HG03095 (cell line): ENCODE data around the gene SUOX.
"Not testable (repeated sequence)": the region's sequence is repeated elsewhere in the genome, so short reads cannot be mapped to it uniquely, and the experiment has no call there.

Source experiments
- ATAC-seq: cut with Tn5 transposase; IDR thresholded peaks from one replicate; pipeline ENCODE4 v1.9.1; 2021; ENCODE audit warnings: moderate library complexity; ENCODE audit not compliant: unreplicated experiment

Gene SUOX

GRCh38 chr12:56017181-56017580 is 20.1 kb downstream of the SUOX start:
- ATAC-seq = no peak

- ATAC-seq = no peak
Measured at GRCh38 chr12:56018356-56018755, 21.3 kb downstream of the SUOX start.

GRCh38 chr12:56020423-56021184 is 23.5 kb downstream of the SUOX start, which contains the start of gene IKZF4:
Gene IKZF4, plus strand, starts transcription at chr12:56021043. Its CDS starts 451 bp downstream, at chr12:56021494.
- ATAC-seq = no peak

- no peak for ATAC-seq
Measured at GRCh38 chr12:56021889-56022497, 24.9 kb downstream of the SUOX start.

GRCh38 chr12:56028511-56029165 is 31.6 kb downstream of the SUOX start:
- ATAC-seq = no peak

GRCh38 chr12:56029166-56029519 is 32.1 kb downstream of the SUOX start:
- ATAC-seq = no peak

GRCh38 chr12:56029666-56030293 is 32.7 kb downstream of the SUOX start:
- no peak for ATAC-seq

- ATAC-seq = no peak
Measured at GRCh38 chr12:56031987-56032386, 34.9 kb downstream of the SUOX start.

- no peak for ATAC-seq
Measured at GRCh38 chr12:56034586-56035332, 37.7 kb downstream of the SUOX start.

GRCh38 chr12:56037161-56037560 is 40.1 kb downstream of the SUOX start:
- no peak for ATAC-seq

- ATAC-seq = no peak
Measured at GRCh38 chr12:56038022-56038655, 41.1 kb downstream of the SUOX start.

- ATAC-seq = no peak
Measured at GRCh38 chr12:56040151-56040550, 43.1 kb downstream of the SUOX start.

GRCh38 chr12:56040963-56041551 is 44.0 kb downstream of the SUOX start:
- peak; percentile 3 for ATAC-seq

- ATAC-seq = peak; percentile 90
Measured at GRCh38 chr12:56041552-56042429, 44.7 kb downstream of the SUOX start, which contains the start of gene RPS26. Gene RPS26, plus strand, starts transcription at chr12:56041918. Its CDS starts 249 bp downstream, at chr12:56042167.

- not testable (repeated sequence) for ATAC-seq
Measured at GRCh38 chr12:56042430-56042813, 45.3 kb downstream of the SUOX start.

- no peak for ATAC-seq
Measured at GRCh38 chr12:56042843-56043242, 45.8 kb downstream of the SUOX start.

- no peak for ATAC-seq
Measured at GRCh38 chr12:56046027-56046780, 49.1 kb downstream of the SUOX start.

- no peak for ATAC-seq
Measured at GRCh38 chr12:56053407-56053893, 56.4 kb downstream of the SUOX start.
